SKM-1 (cell line): ENCODE data around the gene PHLPP1.

Source experiments
- DNase-seq: peaks from one replicate; lab custom pipeline; 2025; ENCODE audit not compliant: unreplicated experiment; lab: John Stamatoyannopoulos, UW

PHLPP1 gene

DNA sequence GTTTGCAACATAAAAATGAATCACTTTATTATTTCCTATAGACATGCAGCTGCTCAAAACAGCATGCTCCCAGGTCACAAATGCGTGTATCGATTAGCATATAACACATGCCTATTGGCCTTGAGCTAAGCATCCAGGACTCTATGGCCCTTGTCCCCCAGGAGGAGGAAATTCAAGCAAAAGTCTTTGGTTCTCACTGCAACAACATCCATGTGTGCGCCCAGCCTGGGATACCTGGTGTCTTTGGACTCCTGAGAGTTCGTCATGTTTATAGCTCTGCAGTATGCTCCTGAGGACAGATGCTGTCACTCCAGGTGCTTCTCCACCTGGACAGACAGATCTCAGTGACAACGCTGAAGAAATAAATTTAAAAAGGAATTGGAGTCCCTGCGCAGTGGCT, 284.6 kb downstream of the PHLPP1 start:
- no peak for DNase-seq

GRCh38 chr18:63000839-63001238, 285.5 kb downstream of the PHLPP1 start:
- no peak for DNase-seq

DNA sequence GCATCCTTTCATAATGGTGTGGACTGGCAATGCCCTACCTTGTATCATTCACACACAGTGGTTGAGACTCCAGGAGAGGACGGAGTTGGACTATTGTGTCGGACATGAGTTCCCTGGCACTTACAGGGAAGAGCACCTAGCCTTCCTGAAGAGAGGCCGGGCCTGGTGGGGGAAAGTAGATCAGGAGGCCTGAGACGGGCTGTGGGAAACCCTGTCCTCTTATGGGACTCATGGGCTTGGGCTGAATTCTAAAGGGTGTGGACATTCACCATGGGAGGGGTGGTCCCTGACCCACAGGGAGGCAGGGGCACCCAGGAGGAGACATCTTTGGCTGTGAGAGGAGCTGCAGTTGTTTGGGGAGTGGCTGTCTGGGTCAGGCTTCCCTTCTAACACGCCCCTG, 286.5 kb downstream of the PHLPP1 start:
- no peak for DNase-seq

DNA sequence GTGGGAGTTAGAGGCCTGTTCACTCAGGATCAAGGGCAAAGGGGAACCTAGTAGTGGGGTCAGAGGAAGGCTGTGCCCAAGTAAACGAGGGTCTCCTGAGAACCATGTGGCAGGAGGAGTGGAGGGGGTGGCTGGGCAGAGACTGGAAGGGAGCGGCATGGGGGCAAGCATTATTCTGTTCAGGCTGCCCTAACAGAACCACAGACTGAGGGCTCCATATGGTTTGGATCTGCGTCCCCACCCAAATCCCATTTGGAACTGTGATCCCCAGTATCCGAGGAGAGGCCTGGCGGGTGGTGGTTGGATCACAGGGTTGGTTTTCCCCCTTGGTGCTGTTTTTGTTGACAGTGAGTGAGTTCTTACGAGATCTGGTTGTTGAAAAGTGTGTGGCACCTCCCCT, 287.0 kb downstream of the PHLPP1 start:
- DNase-seq: no peak

GRCh38 chr18:63002803-63003445, 287.6 kb downstream of the PHLPP1 start:
- DNase-seq: no peak

DNA sequence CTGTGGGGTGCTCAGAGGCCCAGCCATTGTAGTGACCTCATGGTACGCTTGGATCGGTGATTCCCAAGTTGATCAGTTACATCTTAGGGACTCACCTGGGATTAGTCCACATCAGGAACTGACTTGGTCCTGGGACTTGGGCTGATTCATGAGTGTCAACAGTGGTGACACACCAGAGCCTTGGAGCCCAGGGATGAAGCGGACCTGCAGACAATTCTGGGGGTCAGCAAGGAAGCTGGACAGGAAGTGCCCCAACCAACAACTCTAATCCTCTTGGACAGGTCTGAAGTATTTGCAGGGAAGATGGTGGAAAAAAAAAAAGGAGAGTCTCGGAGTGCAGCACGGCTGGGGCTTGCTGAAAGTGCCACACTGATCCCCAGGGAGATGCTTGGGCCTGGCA, 288.6 kb downstream of the PHLPP1 start:
- no peak for DNase-seq

DNA sequence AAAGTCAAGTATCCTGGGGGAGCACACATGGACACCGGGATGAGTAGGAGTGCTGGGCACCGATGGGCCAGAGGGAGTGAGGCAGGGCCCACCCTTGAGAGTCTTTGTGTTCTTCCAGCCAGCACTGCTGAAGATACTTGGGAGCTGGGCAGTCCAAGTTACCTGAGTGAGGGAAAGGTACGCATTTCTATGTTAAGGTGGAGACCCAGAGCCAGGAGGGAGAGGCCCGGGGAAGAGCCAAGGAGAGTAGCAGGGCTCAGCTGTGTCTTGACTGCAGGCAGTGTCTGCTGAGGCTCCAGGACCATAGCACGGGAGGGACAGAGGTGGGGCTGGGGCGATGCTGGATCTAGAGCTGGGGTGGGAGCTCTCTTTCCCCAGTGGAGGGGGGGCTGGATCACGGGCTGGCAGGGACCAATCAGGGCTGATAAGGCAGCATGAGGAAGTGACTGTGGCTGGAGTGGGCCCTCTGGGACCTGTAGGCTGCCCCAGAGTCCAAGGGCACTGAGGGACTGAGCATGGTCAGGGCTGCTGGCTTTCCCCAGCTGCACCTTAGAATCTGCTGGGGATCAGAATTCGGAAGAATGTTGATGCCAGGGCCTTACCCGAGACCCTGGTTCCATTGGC, 289.2 kb downstream of the PHLPP1 start:
- DNase-seq: no peak

DNA sequence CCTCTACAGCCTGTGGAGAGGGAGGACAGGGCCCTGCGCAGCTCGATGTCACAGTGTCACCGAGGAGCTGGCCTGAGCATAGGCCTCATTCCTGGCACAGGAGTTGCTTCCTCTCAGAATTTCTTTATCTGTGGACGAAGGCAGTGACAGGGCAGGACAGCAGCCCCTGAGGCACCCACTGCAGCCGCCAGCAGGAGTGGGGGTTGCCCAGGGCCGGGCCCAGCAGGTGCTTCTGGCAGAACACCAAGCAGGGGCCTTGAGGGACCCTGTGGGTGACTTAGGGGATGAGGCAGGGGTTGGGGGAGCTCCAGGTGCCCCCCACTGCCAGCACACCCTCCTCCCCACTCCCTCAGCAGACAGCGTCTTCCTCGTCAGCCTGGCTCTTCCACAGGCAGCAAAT, 290.0 kb downstream of the PHLPP1 start:
- no peak for DNase-seq

GRCh38 chr18:63007231-63007630, 291.9 kb downstream of the PHLPP1 start:
- DNase-seq: no peak

DNA sequence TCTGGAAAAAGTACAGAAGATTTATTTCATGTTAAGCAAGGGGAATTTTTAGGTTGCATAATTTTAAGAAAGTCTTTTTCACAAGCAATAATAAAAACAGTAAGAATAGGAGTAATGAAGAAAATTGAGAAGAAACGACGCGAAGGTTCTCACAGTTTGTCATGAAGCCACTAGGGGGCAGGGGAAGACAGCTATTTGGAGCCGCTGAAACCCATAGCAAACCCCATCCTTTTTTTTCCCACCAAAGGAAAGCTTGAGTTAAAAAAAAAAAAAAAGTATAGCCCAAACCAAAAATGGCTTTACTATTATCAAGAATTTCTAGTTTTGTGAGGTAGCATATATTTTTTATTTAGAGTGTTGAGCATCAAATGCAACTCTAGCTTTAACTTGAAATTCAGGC, 300.9 kb downstream of the PHLPP1 start:
- DNase-seq: peak; percentile 54

GRCh38 chr18:63017076-63017475, 301.7 kb downstream of the PHLPP1 start:
- no peak for DNase-seq

DNA sequence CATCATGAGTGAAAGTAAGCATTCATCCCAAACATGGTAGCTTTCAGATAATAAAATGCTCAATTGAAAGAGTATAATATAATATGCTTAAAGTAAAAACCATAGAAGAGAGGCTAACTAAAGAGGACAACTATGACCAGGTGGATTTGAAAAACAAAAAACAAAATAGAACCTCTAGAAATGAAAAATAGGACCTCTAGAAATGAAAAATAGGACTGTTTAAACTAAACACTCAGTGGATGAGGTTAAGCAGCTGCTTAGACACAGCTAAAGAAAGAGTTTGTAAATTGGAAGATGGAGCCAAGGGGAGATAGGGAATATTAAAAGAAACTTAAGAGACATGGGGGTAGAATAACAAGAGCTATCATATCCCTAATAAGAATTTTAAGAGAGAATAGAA, 302.6 kb downstream of the PHLPP1 start:
- DNase-seq: no peak

DNA sequence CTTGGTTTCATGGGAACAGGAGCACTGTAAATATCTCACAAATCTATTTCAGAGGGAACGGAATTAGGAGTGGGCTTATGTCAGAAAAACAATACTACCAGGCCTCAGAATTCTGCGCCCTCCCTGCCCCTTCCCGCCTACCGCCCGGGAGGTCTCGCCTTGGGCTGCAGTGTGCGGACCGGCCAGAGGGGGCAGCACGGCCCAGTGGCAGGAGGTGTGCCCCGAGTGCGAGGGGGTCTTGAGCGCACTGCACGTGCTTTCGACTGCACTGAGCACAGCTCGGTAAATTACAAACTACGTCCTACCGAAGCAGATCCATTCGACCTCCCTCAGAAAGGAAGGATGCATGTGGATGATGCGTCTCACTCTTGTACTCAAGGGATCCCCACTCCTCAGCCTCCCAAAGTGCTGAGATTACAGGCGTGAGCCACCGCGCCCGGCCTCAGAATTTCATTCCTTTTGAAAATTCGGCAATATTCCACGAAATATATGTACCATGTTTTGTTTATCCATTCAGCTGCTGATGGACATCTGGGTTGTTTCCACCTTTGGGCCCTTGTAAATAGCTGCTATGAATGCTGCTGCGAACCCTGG, 307.2 kb downstream of the PHLPP1 start:
- no peak for DNase-seq

DNA sequence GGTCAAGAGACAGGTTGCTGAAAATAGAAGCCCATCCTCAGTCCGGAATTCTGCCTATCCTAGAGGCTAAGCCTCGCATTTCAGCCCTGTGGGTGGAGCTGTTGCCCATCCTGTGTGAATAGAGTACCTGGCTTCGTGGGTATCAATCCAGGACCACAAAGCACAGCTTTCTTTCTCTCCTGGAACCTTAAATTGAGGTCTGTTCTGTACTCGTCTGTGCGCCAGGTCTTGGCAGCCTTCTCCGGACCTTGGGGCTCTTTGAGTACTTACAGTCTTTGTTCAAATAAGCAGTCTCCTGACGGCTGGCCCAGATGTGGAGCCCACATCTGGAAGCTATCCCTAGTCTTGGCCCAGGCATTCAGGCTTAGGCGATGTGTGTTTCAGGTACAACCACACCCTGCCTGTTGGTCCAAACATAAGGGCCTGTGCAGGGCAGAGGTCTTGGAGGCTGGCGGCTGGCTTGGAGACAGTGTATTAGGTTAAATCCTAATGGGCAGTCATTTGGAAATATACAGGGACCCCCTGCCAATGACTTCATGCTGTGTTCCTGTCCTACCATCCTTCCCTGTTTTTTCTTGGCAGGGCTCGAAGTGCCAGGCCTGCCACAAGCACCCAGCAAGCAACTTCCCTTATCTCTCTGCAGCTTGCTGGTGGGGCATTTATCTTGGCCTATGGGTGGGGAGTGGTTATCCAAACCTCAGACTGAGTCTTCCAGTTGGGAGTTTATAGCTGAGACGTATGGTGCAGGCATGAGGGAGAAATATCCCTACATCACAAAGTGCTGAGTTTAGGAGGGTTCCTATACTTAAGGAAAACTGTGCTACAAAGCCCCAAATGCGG, 310.1 kb downstream of the PHLPP1 start:
- no peak for DNase-seq

DNA sequence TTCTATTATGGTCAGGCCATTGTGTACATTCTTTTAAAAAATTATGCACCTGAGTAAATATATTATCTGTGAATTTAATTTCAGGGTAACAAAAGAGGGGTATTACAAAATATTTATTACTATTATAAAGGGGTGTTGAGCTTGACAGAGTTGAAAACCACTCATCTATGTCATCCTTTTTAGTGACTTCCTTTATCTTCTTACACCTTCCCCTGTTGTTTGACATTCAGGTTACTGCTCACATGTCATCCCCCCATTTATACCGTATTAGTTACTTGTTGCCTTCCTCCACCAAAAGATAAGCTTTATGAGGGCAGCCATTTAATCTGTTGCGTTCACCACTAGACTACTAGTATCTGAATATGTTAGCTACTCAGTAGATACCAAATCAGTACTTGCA, 313.0 kb downstream of the PHLPP1 start:
- no peak for DNase-seq
